GM23248 (cell line): ENCODE data around the gene PSMG4.

Source experiments
- EZH2 ChIP-seq: fragments of 200-600 bp; sonication (generic); IDR thresholded peaks from 2 replicates; pipeline ENCODE4 v1.6.1; 2018; ENCODE audit warnings: antibody characterized with exemption, mild to moderate bottlenecking; ENCODE audit not compliant: insufficient read depth, poor library complexity, severe bottlenecking
- EZH2phosphoT487 ChIP-seq: fragments of 200-600 bp; sonication (generic); IDR thresholded peaks from 2 replicates; pipeline ENCODE4 v1.6.1; 2018; ENCODE audit warnings: antibody characterized with exemption, moderate library complexity, mild to moderate bottlenecking, low read depth; ENCODE audit not compliant: insufficient read depth

GRCh38 chr6:3294396-3294795 is 35.6 kb downstream of the PSMG4 start:
- no peak for TF ChIP-seq EZH2
- no peak for TF ChIP-seq EZH2phosphoT487
